ENCODE measurements around the gene PHF21B.

The PHF21B gene

DNA sequence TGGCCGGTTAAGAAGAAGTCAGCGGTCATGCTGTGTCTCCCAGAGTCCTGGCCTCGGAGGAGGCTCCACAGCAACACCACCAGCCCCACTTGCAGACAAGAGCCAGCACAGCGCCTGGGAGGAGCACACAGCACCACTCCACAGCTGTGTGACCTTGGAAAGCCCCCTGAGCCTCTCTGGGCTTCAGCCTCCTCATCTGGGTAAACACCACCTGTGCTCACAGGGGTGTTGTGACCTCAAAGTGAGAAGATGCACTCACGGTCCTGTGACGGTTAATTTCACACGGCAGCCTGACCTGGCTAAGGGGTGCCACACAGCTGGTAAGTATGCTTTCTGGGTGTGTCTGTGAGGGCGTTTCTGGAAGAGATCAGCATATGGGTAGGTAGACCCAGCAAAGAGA is 54.7 kb downstream of the PHF21B start:
- Histone ChIP-seq H3K4me3 (ENCODE audit: low read depth in 1 of 2, low read length in 2 of 2) (no peak overlapping the region), H3K9me3 (ENCODE audit: control insufficient read depth in 1 of 2, low read length in 2 of 2) (peaks cover 0 to 7% of the 10 kb centered on the region in 2 donors), H3K36me3 (ENCODE audit: control insufficient read depth in 1 of 2, insufficient read depth in 2 of 2, low read length in 2 of 2) (no peaks in the 10 kb centered on the region), H3K27me3 (ENCODE audit: low read depth, low read length) (no peaks in the 10 kb centered on the region), H3K27ac (ENCODE audit: low read length) (no peak overlapping the region), H3K4me1 (ENCODE audit: control insufficient read depth in 1 of 2, insufficient read depth in 2 of 2, low read length in 2 of 2) (no peaks in the 10 kb centered on the region)

DNA sequence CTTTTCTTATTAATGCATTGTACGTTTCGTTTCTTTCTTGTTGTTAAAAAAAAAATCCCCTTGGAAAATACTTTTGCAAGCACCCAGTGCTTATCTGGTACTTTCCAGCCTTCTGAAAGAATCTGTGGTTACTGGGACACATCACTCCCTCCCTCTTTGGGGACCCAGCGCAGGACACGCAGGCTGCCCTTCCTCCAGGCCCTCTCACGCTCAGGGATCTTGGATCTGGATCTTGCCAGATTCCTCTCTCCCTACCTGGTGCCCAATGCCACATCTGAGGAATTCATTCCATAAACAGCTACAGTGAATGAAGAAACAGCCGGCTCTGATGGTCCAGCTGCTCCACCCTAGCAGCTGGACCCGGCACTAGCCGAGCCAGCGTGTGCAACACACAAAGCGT is 55.7 kb downstream of the PHF21B start:
- no peaks in the 10 kb centered on the region for H3K27me3 ChIP-seq (ENCODE audit: low read depth, low read length)
- peaks cover 0 to 7% of the 10 kb centered on the region in 2 donors for H3K9me3 ChIP-seq (ENCODE audit: control insufficient read depth in 1 of 2, low read length in 2 of 2)
- no peak overlapping the region for H3K4me3 ChIP-seq (ENCODE audit: low read depth in 1 of 2, low read length in 2 of 2)
- H3K4me1 ChIP-seq (ENCODE audit: control insufficient read depth in 1 of 2, insufficient read depth in 2 of 2, low read length in 2 of 2) = no peaks in the 10 kb centered on the region
- no peaks in the 10 kb centered on the region for H3K36me3 ChIP-seq (ENCODE audit: control insufficient read depth in 1 of 2, insufficient read depth in 2 of 2, low read length in 2 of 2)
- H3K27ac ChIP-seq (ENCODE audit: low read length) = no peak overlapping the region

DNA sequence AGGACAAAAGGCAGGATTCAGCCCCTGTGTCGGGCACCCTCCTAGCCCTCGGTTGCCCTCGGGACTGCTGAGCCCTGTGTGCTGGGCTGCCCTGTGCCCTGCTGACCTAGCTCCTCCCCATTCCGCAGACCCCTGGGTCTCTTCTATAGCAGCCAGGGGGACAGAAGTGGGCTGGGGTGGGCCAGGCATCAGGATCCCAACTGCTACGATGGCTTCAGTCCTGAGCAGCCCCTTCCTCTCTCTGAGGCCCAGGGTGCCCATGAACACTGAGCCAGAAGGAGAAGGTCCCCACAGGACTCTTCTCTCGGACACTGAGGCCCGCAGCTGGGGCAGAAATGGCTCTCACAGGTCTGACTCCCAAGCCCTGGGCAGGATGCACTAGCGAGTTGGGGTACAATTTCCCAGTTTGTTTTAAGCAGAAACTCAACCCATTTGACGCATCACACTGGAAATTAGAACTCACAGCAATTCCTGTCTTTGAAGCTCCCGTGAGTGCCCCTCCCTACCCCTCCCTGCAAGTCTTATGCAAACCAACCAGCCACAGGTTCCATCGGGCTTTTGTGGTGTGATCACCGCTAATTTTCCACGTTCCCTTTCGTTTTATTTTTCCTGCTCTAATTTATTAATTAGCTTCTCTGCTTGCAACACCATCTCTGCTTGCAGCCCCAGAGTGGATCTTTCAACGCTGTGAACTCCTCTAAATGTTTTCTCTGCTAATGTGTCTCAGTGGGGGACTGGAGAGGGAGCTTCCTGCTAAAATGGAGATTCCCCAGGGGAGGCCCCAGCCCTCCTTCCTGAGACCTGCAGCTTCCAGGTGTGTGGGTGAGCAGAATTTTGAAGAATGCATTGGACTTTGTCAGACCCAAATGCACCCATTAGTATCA is 56.7 kb downstream of the PHF21B start:
- no peaks in the 10 kb centered on the region for H3K4me1 ChIP-seq (ENCODE audit: control insufficient read depth in 1 of 2, insufficient read depth in 2 of 2, low read length in 2 of 2)
- no peak overlapping the region for H3K27ac ChIP-seq (ENCODE audit: low read length)
- no peak overlapping the region for H3K4me3 ChIP-seq (ENCODE audit: low read depth in 1 of 2, low read length in 2 of 2)
- no peaks in the 10 kb centered on the region for H3K27me3 ChIP-seq (ENCODE audit: low read depth, low read length)
- peaks cover 0 to 7% of the 10 kb centered on the region in 2 donors for H3K9me3 ChIP-seq (ENCODE audit: control insufficient read depth in 1 of 2, low read length in 2 of 2)
- H3K36me3 ChIP-seq (ENCODE audit: control insufficient read depth in 1 of 2, insufficient read depth in 2 of 2, low read length in 2 of 2) = no peaks in the 10 kb centered on the region

DNA sequence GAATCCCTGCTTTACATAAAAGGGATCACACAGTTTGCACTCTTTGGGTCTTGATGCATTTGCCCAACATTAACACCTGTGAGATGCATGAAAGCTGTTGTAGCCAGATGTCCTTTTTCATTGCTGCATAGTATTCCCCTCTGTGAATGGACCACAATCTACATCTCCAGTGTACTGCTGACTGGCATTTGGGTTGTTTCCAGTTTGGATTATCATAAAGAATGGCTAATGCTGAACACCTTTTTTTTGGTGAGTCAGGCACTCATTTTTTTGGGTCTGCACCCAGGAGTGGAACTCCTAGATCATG is 58.3 kb downstream of the PHF21B start:
- Histone ChIP-seq H3K36me3 (ENCODE audit: control insufficient read depth in 1 of 2, insufficient read depth in 2 of 2, low read length in 2 of 2) (no peaks in the 10 kb centered on the region), H3K4me3 (ENCODE audit: low read depth in 1 of 2, low read length in 2 of 2) (no peak overlapping the region), H3K27me3 (ENCODE audit: low read depth, low read length) (no peaks in the 10 kb centered on the region), H3K4me1 (ENCODE audit: control insufficient read depth in 1 of 2, insufficient read depth in 2 of 2, low read length in 2 of 2) (no peaks in the 10 kb centered on the region), H3K27ac (ENCODE audit: low read length) (no peak overlapping the region), H3K9me3 (ENCODE audit: control insufficient read depth in 1 of 2, low read length in 2 of 2) (peaks cover 0 to 7% of the 10 kb centered on the region in 2 donors)

GRCh38 chr22:44950806-44951509 is 58.8 kb downstream of the PHF21B start:
- Histone ChIP-seq H3K9me3 (ENCODE audit: control insufficient read depth in 1 of 2, low read length in 2 of 2) (peaks cover 0 to 7% of the 10 kb centered on the region in 2 donors), H3K27me3 (ENCODE audit: low read depth, low read length) (no peaks in the 10 kb centered on the region), H3K36me3 (ENCODE audit: control insufficient read depth in 1 of 2, insufficient read depth in 2 of 2, low read length in 2 of 2) (no peaks in the 10 kb centered on the region), H3K27ac (ENCODE audit: low read length) (no peak overlapping the region), H3K4me3 (ENCODE audit: low read depth in 1 of 2, low read length in 2 of 2) (no peak overlapping the region), H3K4me1 (ENCODE audit: control insufficient read depth in 1 of 2, insufficient read depth in 2 of 2, low read length in 2 of 2) (no peaks in the 10 kb centered on the region)

DNA sequence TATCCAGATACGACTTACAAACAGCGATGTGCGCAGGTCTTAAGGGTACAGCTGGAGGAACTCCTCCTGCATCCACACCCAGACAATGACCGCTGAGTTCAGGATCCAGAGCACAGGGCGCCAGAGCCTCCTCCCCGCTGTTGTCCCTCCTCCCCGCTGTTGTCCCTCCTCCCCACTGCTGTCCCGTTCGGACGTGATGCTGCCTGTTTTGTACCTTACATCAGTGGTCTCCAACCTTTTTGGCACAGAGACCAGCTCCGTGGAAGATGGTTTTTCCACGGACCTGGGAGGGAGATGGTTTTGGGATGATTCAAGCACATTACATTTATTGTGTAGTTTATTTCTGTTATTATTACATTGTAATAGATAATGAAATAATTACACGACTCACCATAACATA is 62.0 kb downstream of the PHF21B start:
- Histone ChIP-seq H3K36me3 (ENCODE audit: control insufficient read depth in 1 of 2, insufficient read depth in 2 of 2, low read length in 2 of 2) (no peaks in the 10 kb centered on the region), H3K9me3 (ENCODE audit: control insufficient read depth in 1 of 2, low read length in 2 of 2) (peaks cover 0 to 7% of the 10 kb centered on the region in 2 donors), H3K27me3 (ENCODE audit: low read depth, low read length) (no peaks in the 10 kb centered on the region)

DNA sequence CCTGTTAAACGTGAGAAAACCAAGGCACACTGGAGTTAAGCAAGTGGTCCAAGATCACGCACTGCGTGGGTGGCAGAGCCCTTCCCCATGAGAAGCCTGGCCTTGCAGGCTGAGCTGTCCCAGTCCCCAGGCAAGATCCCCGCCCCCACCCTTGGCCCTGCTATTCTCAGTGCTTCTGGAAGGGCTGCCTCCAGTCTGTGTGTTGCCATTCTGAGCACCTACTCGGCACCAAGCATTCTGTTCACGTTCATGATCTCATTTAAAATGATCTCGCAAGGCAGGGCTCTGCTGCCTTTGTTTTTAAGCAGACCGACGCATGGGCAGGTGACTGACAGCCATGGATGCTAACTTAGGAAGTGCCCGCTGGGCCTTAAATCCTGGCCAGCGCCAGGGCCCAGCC is 62.8 kb downstream of the PHF21B start:
- H3K27ac ChIP-seq (ENCODE audit: low read length) = no peak overlapping the region

More for the DNA sequence above, 62.0 kb downstream of the PHF21B start:
- Histone ChIP-seq H3K27ac (ENCODE audit: low read length) (no peak overlapping the region), H3K4me3 (ENCODE audit: low read depth in 1 of 2, low read length in 2 of 2) (no peak overlapping the region), H3K4me1 (ENCODE audit: control insufficient read depth in 1 of 2, insufficient read depth in 2 of 2, low read length in 2 of 2) (no peaks in the 10 kb centered on the region)

DNA sequence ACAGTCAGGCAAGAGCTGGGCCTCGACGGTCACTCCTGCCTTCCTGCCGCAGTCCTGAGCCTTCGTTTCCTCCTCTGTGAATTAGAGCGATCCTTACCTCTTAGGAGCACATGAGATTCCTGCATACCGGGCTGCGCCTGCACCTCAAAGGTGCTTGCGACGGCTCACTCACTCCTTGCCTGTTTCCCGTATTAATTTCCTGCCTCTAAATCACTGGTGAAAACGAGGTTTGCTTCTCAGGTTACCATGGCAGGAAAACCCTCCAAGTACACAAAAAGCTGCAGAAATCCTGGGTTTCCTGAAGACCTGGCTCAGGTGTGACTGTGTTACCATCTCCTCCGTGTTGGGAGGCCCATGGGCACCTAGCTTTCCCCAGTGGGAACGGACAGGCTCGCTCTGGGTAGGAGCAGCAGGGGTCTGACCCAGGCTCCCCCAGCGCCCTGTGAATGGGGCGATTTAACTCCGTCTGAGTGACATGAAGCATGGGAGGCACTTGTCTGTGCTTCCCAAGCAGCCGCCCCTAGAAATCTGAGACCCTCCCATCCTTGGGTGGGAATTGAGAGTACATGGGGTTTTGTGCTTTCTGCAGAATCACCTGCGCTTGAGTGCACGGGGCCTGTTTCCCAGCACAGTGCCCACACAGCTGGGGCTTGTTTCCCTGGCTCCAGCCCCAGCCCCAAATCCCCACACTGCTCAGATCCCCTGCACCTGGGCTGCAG is 64.8 kb downstream of the PHF21B start:
- Histone ChIP-seq H3K36me3 (ENCODE audit: control insufficient read depth in 1 of 2, insufficient read depth in 2 of 2, low read length in 2 of 2) (no peaks in the 10 kb centered on the region), H3K4me1 (ENCODE audit: control insufficient read depth in 1 of 2, insufficient read depth in 2 of 2, low read length in 2 of 2) (no peaks in the 10 kb centered on the region), H3K9me3 (ENCODE audit: control insufficient read depth in 1 of 2, low read length in 2 of 2) (no peaks in the 10 kb centered on the region), H3K27ac (ENCODE audit: low read length) (no peak overlapping the region), H3K27me3 (ENCODE audit: low read depth, low read length) (no peaks in the 10 kb centered on the region), H3K4me3 (ENCODE audit: low read depth in 1 of 2, low read length in 2 of 2) (no peak overlapping the region)

More for the DNA sequence above, 62.8 kb downstream of the PHF21B start:
- Histone ChIP-seq H3K9me3 (ENCODE audit: control insufficient read depth in 1 of 2, low read length in 2 of 2) (peaks cover 0 to 7% of the 10 kb centered on the region in 2 donors), H3K36me3 (ENCODE audit: control insufficient read depth in 1 of 2, insufficient read depth in 2 of 2, low read length in 2 of 2) (no peaks in the 10 kb centered on the region), H3K27me3 (ENCODE audit: low read depth, low read length) (no peaks in the 10 kb centered on the region), H3K4me1 (ENCODE audit: control insufficient read depth in 1 of 2, insufficient read depth in 2 of 2, low read length in 2 of 2) (no peaks in the 10 kb centered on the region), H3K4me3 (ENCODE audit: low read depth in 1 of 2, low read length in 2 of 2) (no peak overlapping the region)

DNA sequence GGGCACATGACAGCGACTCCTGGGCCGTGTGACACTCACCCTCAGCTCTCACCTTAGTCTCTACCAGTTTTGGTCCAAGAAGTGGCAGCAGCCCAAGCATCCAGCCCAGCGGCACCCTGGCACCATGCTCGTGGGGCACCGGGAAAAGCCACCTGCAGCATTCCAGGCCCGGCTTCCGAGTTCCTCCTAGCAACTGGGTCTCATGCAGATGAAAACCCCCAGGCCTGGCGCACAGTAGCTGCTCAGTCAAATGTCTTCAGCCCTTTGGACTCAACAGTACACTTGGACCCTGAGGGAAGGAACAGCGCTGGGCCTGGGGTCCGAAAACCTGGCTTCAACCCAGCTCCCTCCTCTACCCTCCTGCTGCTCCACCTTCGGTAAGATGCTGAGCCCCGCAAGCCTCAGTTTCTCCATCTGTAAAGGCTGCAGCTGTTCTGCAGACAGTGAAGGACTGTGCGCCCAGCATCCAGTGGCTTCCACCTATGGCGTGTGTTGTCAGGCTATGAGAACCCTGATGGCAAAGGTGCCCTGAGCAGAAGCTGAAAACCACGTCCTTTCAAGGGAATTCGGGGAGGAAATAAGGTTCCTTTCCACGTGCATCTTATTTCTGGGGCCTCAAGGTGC is 66.0 kb downstream of the PHF21B start:
- Histone ChIP-seq H3K27ac (ENCODE audit: low read length) (no peak overlapping the region), H3K4me1 (ENCODE audit: control insufficient read depth in 1 of 2, insufficient read depth in 2 of 2, low read length in 2 of 2) (no peaks in the 10 kb centered on the region), H3K9me3 (ENCODE audit: control insufficient read depth in 1 of 2, low read length in 2 of 2) (no peaks in the 10 kb centered on the region), H3K27me3 (ENCODE audit: low read depth, low read length) (no peaks in the 10 kb centered on the region), H3K4me3 (ENCODE audit: low read depth in 1 of 2, low read length in 2 of 2) (no peak overlapping the region), H3K36me3 (ENCODE audit: control insufficient read depth in 1 of 2, insufficient read depth in 2 of 2, low read length in 2 of 2) (no peaks in the 10 kb centered on the region)

DNA sequence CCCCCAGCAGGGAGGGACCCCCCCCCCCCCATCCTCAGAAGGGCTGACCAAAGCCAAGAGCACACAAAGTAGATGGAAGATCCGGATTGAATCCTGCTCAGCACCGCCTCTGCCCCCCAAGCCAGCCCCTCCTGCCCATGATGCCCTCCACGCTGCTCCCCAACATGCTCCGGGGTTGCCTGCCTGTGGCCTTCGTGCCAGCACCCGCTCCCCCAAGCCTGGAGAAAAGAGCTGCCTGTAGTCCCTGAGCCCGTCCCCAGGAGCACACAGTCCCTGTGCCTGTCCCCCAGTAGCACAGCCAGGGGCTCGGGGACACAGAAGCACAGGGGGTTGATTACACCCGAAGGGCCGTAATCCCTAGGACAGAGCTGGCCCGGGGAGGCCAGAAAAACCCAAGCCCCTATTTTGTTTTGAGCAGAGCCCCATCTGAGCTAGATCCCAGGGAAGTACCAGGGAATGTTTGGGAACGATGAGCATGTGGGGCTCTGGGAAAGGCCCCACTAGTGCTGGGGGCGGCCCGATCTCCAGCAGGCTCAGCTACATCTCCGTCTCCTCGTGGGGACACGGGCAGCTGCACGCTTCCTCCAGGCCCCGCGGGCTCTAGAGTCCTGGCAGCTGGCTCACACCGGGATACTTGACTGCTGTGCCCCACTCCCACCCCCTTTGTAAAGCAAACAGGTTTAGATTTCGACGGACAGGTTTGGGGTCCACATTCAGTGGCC is 66.7 kb downstream of the PHF21B start:
- Histone ChIP-seq H3K27me3 (ENCODE audit: low read depth, low read length) (no peaks in the 10 kb centered on the region), H3K4me1 (ENCODE audit: control insufficient read depth in 1 of 2, insufficient read depth in 2 of 2, low read length in 2 of 2) (no peaks in the 10 kb centered on the region), H3K27ac (ENCODE audit: low read length) (no peak overlapping the region), H3K4me3 (ENCODE audit: low read depth in 1 of 2, low read length in 2 of 2) (no peak overlapping the region), H3K9me3 (ENCODE audit: control insufficient read depth in 1 of 2, low read length in 2 of 2) (no peaks in the 10 kb centered on the region), H3K36me3 (ENCODE audit: control insufficient read depth in 1 of 2, insufficient read depth in 2 of 2, low read length in 2 of 2) (no peaks in the 10 kb centered on the region)
